K562 (cell line): ENCODE data around the gene CCDC71L. TPM values are rescaled to one million over a fixed set of nuclear protein-coding genes. Genes with fewer than 3 reads are reported as not detected.

ENCODE experiments used
- ATF1 ChIP-seq, 2 experiments: fragments of 450-650 bp in 1 of 2; IDR thresholded peaks; 2 replicates each; pipeline ENCODE4 v1.6.1; 2016; ENCODE audit warnings: missing compliant biosample characterization in 1 of 2, missing genetic modification characterization in 1 of 2
- CCAR2 ChIP-seq: fragments of 200-400 bp; formaldehyde crosslinking; IDR thresholded peaks from 2 replicates; pipeline ENCODE4 v1.6.1; 2017; ENCODE audit warnings: mild to moderate bottlenecking, low read depth, low read length
- DDX20 ChIP-seq: fragments of 450-650 bp; IDR thresholded peaks from 2 replicates; pipeline ENCODE4 v1.6.1; 2016; ENCODE audit warnings: missing genetic modification characterization, low read depth, mild to moderate bottlenecking, missing compliant biosample characterization, moderate library complexity
- E2F3 ChIP-seq: fragments of 250-450 bp; sonication (Bioruptor Pico); IDR thresholded peaks from 2 replicates; pipeline ENCODE4 v1.4.0; 2020; ENCODE audit warnings: mild to moderate bottlenecking
- ELF4 ChIP-seq: fragments of 450-650 bp; formaldehyde crosslinking; IDR thresholded peaks from 2 replicates; pipeline ENCODE4 v1.4.0; 2022; ENCODE audit warnings: missing genetic modification characterization
- EP300 ChIP-seq: IDR thresholded peaks from 2 replicates; pipeline ENCODE4 v1.6.1; 2012; ENCODE audit warnings: low read length, improper control_type of control experiment
- HES1 ChIP-seq: fragments of 450-650 bp; IDR thresholded peaks from 2 replicates; pipeline ENCODE4 v1.6.1; 2016; ENCODE audit warnings: low read depth, mild to moderate bottlenecking, moderate library complexity
- IRF2 ChIP-seq: sonication (generic); formaldehyde crosslinking; IDR thresholded peaks from 2 replicates; pipeline ENCODE4 v1.8.1; 2022; ENCODE audit warnings: mild to moderate bottlenecking, missing genetic modification reagents
- LEF1 ChIP-seq: fragments of 450-650 bp; IDR thresholded peaks from 2 replicates; pipeline ENCODE4 v1.6.1; 2016; ENCODE audit warnings: mild to moderate bottlenecking
- MECOM ChIP-seq: fragments of 250-450 bp; sonication (Bioruptor Pico); IDR thresholded peaks from 2 replicates; pipeline ENCODE4 v1.8.0; 2022; ENCODE audit warnings: inconsistent platforms
- MEF2A ChIP-seq: IDR thresholded peaks from 2 replicates; pipeline ENCODE4 v1.6.1; 2011; ENCODE audit warnings: low read depth, mild to moderate bottlenecking, low read length, moderate library complexity; ENCODE audit not compliant: control insufficient read depth
- MEF2D ChIP-seq: conservative IDR thresholded peaks from 2 replicates; pipeline ENCODE4 v1.6.1; 2016; ENCODE audit warnings: low read depth, missing genetic modification characterization, missing compliant biosample characterization
- MTA2 ChIP-seq: fragments of 450-650 bp; IDR thresholded peaks from 2 replicates; pipeline ENCODE4 v1.6.1; 2016; ENCODE audit warnings: low read depth
- POLR2H ChIP-seq: IDR thresholded peaks from 2 replicates; pipeline ENCODE4 v1.6.1; 2016; ENCODE audit warnings: missing genetic modification characterization, low read depth, mild to moderate bottlenecking, control low read depth, missing compliant biosample characterization, moderate library complexity
- RHOXF2B ChIP-seq: fragments of 250-450 bp; sonication (Bioruptor Pico); conservative IDR thresholded peaks from 2 replicates; pipeline ENCODE4 v1.5.1; 2021
- SMARCC2 ChIP-seq: fragments of 450-650 bp; IDR thresholded peaks from 2 replicates; pipeline ENCODE4 v1.6.1; 2017; ENCODE audit warnings: antibody characterized with exemption, moderate library complexity, mild to moderate bottlenecking, low read depth
- SRSF7 ChIP-seq: fragments of 200-400 bp; formaldehyde crosslinking; optimal IDR thresholded peaks from 2 replicates; pipeline ENCODE3; 2017; ENCODE audit warnings: mild to moderate bottlenecking, low read depth, low read length
- TBP ChIP-seq: optimal IDR thresholded peaks from 2 replicates; pipeline ENCODE3; 2011; ENCODE audit warnings: low read depth, low read length, improper control_type of control experiment
- ZFP36 ChIP-seq: fragments of 150-350 bp; IDR thresholded peaks from 2 replicates; pipeline ENCODE4 v1.6.1; 2018; ENCODE audit warnings: low read length, low read depth; ENCODE audit not compliant: partially characterized antibody
- ZNF184 ChIP-seq: sonication (generic); formaldehyde crosslinking; IDR thresholded peaks from 2 replicates; pipeline ENCODE4 v1.5.0; 2020; ENCODE audit warnings: missing genetic modification reagents
- ZNF589 ChIP-seq: fragments of 200-800 bp; sonication (Bioruptor generic); IDR thresholded peaks from 2 replicates; pipeline ENCODE4 v1.6.1; 2016; ENCODE audit warnings: low read depth, missing genetic modification characterization, missing compliant biosample characterization
- ZNF639 ChIP-seq, 2 experiments: fragments of 200-800 bp in 1 of 2; sonication (Bioruptor generic) in 1 of 2; sonication (generic) in 1 of 2; formaldehyde crosslinking in 1 of 2; IDR thresholded peaks in 1 of 2; conservative IDR thresholded peaks in 1 of 2; 2 replicates each; pipeline versions ENCODE4 v1.5.0 to v1.6.1; 2016 to 2020; ENCODE audit warnings: missing compliant biosample characterization in 1 of 2, missing genetic modification characterization in 1 of 2, missing genetic modification reagents in 1 of 2
- polyA plus RNA-seq, 8 experiments: library from polyadenylated mRNA; depleted of rRNA in 4 of 8; stranded (reverse) in 5 of 8; unstranded in 3 of 8; fragments of >200 nt; fragmentation: Nextera tagmentation in 2 of 8; fragmentation: Illumina TruSeq in 1 of 8; extraction: Ambion mirVana in 2 of 8; extraction: Trizol in 1 of 8; gene quantifications; 2 replicates each; pipeline versions ENCODE4 v1.2.1 to v1.2.3, GENCODE V29; 2011 to 2014; ENCODE audit warnings: inconsistent platforms in 1 of 8, missing spikeins in 1 of 8
- total RNA-seq, 7 experiments: library from RNA; depleted of rRNA in 6 of 7; stranded (reverse); fragments of >200 nt in 6 of 7; fragmentation: Illumina TruSeq in 2 of 7; extraction: Trizol in 2 of 7; gene quantifications; 2 replicates each; pipeline versions ENCODE4 v1.2.1 to v1.2.3, GENCODE V29; 2011 to 2021; ENCODE audit warnings: low replicate concordance in 1 of 7
- TF ChIP-seq, protein P1 (sequence below): fragments of 450-650 bp; formaldehyde crosslinking; conservative IDR thresholded peaks from 2 replicates; pipeline ENCODE4 v1.4.0; 2022; ENCODE audit warnings: mild to moderate bottlenecking, missing genetic modification characterization
- TF ChIP-seq, protein P2 (sequence below), 2 experiments: fragments of 250-450 bp in 1 of 2; fragments of 450-650 bp in 1 of 2; sonication (Bioruptor Pico) in 1 of 2; IDR thresholded peaks; 2 replicates each; pipeline versions ENCODE4 v1.6.1 to v1.8.0; 2016 to 2021; ENCODE audit warnings: mild to moderate bottlenecking in 2 of 2, moderate library complexity in 2 of 2, missing compliant biosample characterization in 1 of 2, missing genetic modification characterization in 1 of 2

CCDC71L gene
- total and polyA plus RNA-seq, 9 of the 15 experiments (the other 6 are each of a cell fraction or from before 2014, with no cell fraction given), result 5.7 to 108 (median 25.4) TPM

DNA sequence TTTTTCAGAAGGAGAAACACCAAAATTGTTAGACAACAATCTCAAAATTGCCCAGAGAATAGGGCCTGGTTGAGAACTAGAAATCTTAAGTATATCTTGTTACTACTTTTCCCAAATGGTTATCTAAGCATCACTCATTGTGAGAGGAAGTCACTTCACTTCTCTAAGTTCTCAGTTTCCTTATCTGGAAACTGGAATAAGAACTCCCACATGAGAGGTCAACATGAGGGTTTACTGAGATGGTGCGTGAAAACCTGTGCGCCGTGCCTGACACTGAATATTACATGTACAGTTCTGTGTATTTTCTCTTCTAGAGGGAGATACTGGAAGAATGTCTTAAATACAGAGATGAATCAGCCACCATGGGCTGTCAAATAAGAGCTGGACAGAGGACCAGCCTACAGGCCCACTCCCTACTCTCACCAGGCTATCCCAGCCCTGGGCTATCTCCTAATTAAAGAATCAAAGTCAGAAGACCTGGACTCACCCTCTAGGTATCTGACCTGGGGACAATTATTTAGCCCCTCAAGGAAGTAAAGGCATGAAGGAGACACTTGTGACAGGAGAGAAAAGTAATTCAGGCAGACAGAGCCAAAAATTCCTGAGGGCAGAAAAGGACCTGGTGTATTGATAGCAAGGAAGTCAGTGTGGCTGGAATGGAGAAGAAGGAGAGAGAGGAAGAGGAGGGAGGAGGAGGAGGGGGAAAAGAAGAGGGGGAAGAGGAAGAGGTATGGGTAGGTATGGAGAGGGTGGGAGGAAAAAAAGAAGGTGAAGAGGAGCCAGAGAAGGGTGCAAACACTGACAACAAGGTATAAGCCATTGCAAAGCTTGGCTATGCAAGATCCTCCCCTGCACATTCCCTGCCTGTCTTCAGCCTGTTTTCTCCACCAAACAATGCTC lies 44.9 kb downstream of the CCDC71L start (continued):
- TF ChIP-seq EP300 (peak; percentile 81), IRF2 (CRISPR knock-in tag) (no peak), ATF1 (CRISPR knock-in tag; IDR thresholded peaks at IDR 0.05) (no peak), ATF1 (tag; IDR thresholded peaks at IDR 0.05) (0 out of 2 replicates have a peak, but pooled peaks have one; percentile 23), TBP (no peak), MEF2A (no peak), POLR2H (no peak), SRSF7 (no peak), MTA2 (peak; percentile 45; the same call in 1 of the 2 replicates), ZNF589 (CRISPR knock-in tag) (0 out of 2 replicates have a peak, but pooled peaks have one; percentile 39), CCAR2 (no peak), ZNF639 (CRISPR knock-in tag; conservative IDR thresholded peaks at IDR 0.05 in 1 of 2, IDR thresholded peaks at IDR 0.05 in 1 of 2) (no peak), LEF1 (peak; percentile 33; the same call in 1 of the 2 replicates), SMARCC2 (peak; percentile 51; the same call in 1 of the 2 replicates), HES1 (0 out of 2 replicates have a peak, but pooled peaks have one; percentile 12), E2F3 (CRISPR knock-in tag) (no peak), MECOM (CRISPR knock-in tag) (0 out of 2 replicates have a peak, but pooled peaks have one; percentile 19), DDX20 (tag) (0 out of 2 replicates have a peak, but pooled peaks have one; percentile 49), MEF2D (tag) (peak; percentile 51), ELF4 (CRISPR knock-in tag) (0 out of 2 replicates have a peak, but pooled peaks have one; percentile 80), ZFP36 (no peak), RHOXF2B (CRISPR knock-in tag) (no peak), ZNF184 (CRISPR knock-in tag) (no peak)
- TF ChIP-seq, protein P1, sequence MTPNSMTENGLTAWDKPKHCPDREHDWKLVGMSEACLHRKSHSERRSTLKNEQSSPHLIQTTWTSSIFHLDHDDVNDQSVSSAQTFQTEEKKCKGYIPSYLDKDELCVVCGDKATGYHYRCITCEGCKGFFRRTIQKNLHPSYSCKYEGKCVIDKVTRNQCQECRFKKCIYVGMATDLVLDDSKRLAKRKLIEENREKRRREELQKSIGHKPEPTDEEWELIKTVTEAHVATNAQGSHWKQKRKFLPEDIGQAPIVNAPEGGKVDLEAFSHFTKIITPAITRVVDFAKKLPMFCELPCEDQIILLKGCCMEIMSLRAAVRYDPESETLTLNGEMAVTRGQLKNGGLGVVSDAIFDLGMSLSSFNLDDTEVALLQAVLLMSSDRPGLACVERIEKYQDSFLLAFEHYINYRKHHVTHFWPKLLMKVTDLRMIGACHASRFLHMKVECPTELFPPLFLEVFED (CRISPR knock-in tag), result peak; percentile 85; the same call in 1 of the 2 replicates
- TF ChIP-seq, protein P2, sequence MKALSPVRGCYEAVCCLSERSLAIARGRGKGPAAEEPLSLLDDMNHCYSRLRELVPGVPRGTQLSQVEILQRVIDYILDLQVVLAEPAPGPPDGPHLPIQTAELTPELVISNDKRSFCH (CRISPR knock-in tag; IDR thresholded peaks at IDR 0.05), result no peak
- TF ChIP-seq, protein P2 (tag; IDR thresholded peaks at IDR 0.05), result peak; percentile 66; the same call in 1 of the 2 replicates
